ENCODE results near the gene MFAP2.

DNA sequence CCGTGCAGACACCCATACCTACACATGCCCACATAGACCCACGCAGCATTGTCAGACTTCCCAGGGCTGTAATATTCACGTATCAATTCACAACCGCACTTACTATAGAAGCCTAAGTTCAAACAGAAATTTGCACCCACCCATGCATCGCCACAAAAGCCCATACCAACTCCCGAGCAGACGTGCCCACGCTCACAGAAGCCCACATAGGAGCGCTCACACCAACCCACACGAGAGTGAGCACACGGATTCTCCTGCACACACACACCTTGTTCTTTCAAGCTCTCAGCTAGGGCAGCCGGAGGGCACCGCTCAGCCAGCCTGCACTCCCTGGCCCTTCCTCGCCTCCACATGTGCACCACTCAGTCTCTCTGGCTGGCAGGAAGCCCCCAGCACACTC is 4.6 kb downstream of the MFAP2 start:
- TF ChIP-seq, protein P1, sequence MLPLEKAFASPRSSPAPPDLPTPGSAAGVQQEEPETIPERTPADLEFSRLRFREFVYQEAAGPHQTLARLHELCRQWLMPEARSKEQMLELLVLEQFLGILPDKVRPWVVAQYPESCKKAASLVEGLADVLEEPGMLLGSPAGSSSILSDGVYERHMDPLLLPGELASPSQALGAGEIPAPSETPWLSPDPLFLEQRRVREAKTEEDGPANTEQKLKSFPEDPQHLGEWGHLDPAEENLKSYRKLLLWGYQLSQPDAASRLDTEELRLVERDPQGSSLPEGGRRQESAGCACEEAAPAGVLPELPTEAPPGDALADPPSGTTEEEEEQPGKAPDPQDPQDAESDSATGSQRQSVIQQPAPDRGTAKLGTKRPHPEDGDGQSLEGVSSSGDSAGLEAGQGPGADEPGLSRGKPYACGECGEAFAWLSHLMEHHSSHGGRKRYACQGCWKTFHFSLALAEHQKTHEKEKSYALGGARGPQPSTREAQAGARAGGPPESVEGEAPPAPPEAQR (tag by site-specific recombination; IDR thresholded peaks at IDR 0.05) = no peak
- TF ChIP-seq ZBTB17 (tag by site-specific recombination; IDR thresholded peaks at IDR 0.05) (no peak), KLF16 (tag by site-specific recombination; IDR thresholded peaks at IDR 0.05) (no peak)
- TF ChIP-seq, protein P2, sequence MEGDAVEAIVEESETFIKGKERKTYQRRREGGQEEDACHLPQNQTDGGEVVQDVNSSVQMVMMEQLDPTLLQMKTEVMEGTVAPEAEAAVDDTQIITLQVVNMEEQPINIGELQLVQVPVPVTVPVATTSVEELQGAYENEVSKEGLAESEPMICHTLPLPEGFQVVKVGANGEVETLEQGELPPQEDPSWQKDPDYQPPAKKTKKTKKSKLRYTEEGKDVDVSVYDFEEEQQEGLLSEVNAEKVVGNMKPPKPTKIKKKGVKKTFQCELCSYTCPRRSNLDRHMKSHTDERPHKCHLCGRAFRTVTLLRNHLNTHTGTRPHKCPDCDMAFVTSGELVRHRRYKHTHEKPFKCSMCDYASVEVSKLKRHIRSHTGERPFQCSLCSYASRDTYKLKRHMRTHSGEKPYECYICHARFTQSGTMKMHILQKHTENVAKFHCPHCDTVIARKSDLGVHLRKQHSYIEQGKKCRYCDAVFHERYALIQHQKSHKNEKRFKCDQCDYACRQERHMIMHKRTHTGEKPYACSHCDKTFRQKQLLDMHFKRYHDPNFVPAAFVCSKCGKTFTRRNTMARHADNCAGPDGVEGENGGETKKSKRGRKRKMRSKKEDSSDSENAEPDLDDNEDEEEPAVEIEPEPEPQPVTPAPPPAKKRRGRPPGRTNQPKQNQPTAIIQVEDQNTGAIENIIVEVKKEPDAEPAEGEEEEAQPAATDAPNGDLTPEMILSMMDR (tag by site-specific recombination; IDR thresholded peaks at IDR 0.05) = no peak

Measured in HEK293 (cell line).